ENCODE results near the gene TMSB15C. TPM values are rescaled to one million over a fixed set of nuclear protein-coding genes. Genes with fewer than 3 reads are reported as not detected.
A peak's percentile ranks its signal among the peaks of the same experiment; 100 is the strongest.

TMSB15C gene
- total and polyA plus RNA-seq, 4 donors = 0.26 to 12.3 (median 0.73) TPM

DNA sequence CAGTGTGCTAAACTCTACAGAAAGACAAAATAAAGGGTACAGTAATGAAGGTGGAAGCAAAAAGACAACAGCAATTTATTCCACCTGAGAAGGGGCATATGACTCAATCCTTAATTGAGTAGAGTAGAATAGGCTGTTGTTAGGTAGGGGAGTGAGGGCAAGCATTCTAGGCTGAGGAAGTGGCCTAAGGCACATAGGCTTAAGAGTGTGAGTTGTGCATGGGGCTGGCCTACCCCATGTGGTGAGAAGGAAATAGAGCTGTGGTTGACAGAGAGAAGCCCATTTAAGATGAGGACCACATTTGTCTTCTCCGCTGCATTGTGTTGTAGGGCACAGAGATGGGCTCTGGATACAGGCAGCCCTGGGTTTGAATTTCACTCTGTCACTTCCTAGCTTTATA, 32.9 kb upstream of the TMSB15C start:
- no peak for DNase-seq
- H3K36me3 ChIP-seq (ENCODE audit: control insufficient read depth in 4 of 4, insufficient read depth in 4 of 4, low read length in 4 of 4) = no peaks in the 10 kb centered on the region
- H3K4me3 ChIP-seq = no peak overlapping the region
- 81 to 90% methylated on average over 1 of the region's 1 CpG for WGBS, 2 donors
- ATAC-seq (ENCODE audit: insufficient read depth, low FRiP score) = no peak
- no peak overlapping the region for H3K27ac ChIP-seq (ENCODE audit: low read depth in 1 of 2, low read length in 1 of 2)
- no peaks in the 10 kb centered on the region for H3K9me3 ChIP-seq (ENCODE audit: control insufficient read depth in 4 of 4, insufficient read depth in 3 of 4, low read length in 3 of 4)
- H3K9ac ChIP-seq (ENCODE audit: insufficient read depth in 1 of 2, low read length in 2 of 2) = no peak overlapping the region
- TF ChIP-seq, protein P1, sequence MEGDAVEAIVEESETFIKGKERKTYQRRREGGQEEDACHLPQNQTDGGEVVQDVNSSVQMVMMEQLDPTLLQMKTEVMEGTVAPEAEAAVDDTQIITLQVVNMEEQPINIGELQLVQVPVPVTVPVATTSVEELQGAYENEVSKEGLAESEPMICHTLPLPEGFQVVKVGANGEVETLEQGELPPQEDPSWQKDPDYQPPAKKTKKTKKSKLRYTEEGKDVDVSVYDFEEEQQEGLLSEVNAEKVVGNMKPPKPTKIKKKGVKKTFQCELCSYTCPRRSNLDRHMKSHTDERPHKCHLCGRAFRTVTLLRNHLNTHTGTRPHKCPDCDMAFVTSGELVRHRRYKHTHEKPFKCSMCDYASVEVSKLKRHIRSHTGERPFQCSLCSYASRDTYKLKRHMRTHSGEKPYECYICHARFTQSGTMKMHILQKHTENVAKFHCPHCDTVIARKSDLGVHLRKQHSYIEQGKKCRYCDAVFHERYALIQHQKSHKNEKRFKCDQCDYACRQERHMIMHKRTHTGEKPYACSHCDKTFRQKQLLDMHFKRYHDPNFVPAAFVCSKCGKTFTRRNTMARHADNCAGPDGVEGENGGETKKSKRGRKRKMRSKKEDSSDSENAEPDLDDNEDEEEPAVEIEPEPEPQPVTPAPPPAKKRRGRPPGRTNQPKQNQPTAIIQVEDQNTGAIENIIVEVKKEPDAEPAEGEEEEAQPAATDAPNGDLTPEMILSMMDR (IDR thresholded peaks at IDR 0.05; ENCODE audit: control extremely low read depth, extremely low read depth) = no peak
- peaks cover 6 to 31% (median 19%) of the 10 kb centered on the region in 3 donors for H3K27me3 ChIP-seq (ENCODE audit: control insufficient read depth in 3 of 3, insufficient read depth in 3 of 3, low read length in 2 of 3)
- no peaks in the 10 kb centered on the region for H3K4me1 ChIP-seq (ENCODE audit: control insufficient read depth in 5 of 5, insufficient read depth in 5 of 5, low read length in 5 of 5)

DNA sequence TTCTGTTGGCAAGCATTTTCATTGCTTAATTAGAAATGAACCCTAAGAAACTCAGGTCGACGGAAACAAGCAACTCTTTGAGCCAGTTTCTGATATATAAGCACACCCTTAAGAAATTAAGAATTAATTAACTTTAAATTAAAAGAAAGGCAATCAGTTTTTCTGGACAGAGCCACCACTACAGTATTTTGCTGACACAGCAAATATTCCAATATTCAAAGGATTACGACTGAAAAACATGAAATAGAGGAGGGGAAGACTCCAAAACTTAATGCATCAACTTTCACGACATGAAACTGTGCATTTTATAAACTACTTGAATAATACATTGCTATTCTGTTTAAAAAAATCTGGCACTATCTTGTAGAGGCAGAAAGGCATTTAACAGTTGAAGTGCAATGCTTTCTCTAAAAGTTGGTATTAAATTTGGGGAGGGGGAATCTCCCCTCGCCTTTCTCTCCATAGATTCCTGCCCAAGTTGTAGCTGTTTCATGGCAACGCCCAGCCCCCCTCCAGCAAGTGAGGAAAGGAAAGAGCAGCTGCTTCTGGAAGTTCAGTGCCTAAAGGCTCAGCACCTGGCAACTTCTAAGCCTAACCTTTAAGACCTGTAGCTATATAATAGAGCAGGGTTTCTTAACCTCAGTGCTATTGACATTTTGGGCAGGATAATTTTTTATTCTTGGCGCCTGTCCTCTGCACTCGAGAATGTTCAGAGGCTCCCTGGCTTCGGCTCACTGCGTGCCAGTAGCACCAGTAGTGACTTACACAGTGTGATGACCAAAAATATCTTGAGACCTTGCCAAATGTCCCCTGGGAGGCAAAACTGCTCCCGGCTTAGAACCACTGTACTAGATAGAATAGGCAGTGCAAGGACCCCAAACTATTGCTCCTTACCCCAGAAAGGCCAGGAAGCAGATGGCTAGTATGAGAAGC, 29.6 kb upstream of the TMSB15C start:
- H3K36me3 ChIP-seq (ENCODE audit: control insufficient read depth in 4 of 4, insufficient read depth in 4 of 4, low read length in 4 of 4) = no peaks in the 10 kb centered on the region
- TF ChIP-seq, protein P1 (IDR thresholded peaks at IDR 0.05; ENCODE audit: control extremely low read depth, extremely low read depth) = no peak
- H3K27ac ChIP-seq (ENCODE audit: low read depth in 1 of 2, low read length in 1 of 2) = no peak overlapping the region
- H3K9me3 ChIP-seq (ENCODE audit: control insufficient read depth in 4 of 4, insufficient read depth in 3 of 4, low read length in 3 of 4) = peaks cover 0 to 2% (median 0%) of the 10 kb centered on the region in 4 donors
- ATAC-seq (ENCODE audit: insufficient read depth, low FRiP score) = no peak
- DNase-seq = peak in 1 of 3 donors; percentile 6
- no peaks in the 10 kb centered on the region for H3K4me1 ChIP-seq (ENCODE audit: control insufficient read depth in 5 of 5, insufficient read depth in 5 of 5, low read length in 5 of 5)
- H3K9ac ChIP-seq (ENCODE audit: insufficient read depth in 1 of 2, low read length in 2 of 2) = no peak overlapping the region
- H3K27me3 ChIP-seq (ENCODE audit: control insufficient read depth in 3 of 3, insufficient read depth in 3 of 3, low read length in 2 of 3) = peaks cover 6 to 37% (median 18%) of the 10 kb centered on the region in 3 donors
- no peak overlapping the region for H3K4me3 ChIP-seq
- 64 to 85% methylated on average over 11 of the region's 11 CpGs for WGBS, 2 donors

DNA sequence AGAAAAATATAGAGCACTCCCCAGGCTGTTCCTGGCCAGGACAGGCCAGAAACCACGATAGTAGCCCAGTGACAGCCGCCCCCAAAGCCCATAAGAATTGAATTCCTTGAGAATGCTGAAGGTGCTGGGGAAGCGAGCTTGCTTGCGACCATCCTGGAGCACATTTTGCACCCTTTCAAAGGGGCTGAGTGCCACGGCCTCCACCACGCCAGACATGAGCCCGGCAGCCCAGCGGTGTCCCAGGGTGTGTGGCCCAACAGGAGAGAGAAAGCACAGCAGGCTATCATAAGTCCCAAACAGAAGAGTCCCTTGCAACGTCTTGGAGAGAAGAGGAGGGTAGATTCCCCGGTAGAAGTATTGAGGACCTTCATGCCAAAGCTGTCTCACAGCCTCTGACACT, 28.6 kb upstream of the TMSB15C start:
- no peak overlapping the region for H3K4me3 ChIP-seq
- no peak overlapping the region for H3K9ac ChIP-seq (ENCODE audit: insufficient read depth in 1 of 2, low read length in 2 of 2)
- no peaks in the 10 kb centered on the region for H3K36me3 ChIP-seq (ENCODE audit: control insufficient read depth in 4 of 4, insufficient read depth in 4 of 4, low read length in 4 of 4)
- H3K4me1 ChIP-seq (ENCODE audit: control insufficient read depth in 5 of 5, insufficient read depth in 5 of 5, low read length in 5 of 5) = no peaks in the 10 kb centered on the region
- ATAC-seq (ENCODE audit: insufficient read depth, low FRiP score) (no peak), DNase-seq (no peak)
- TF ChIP-seq, protein P1 (IDR thresholded peaks at IDR 0.05; ENCODE audit: control extremely low read depth, extremely low read depth) = no peak
- H3K27me3 ChIP-seq (ENCODE audit: control insufficient read depth in 3 of 3, insufficient read depth in 3 of 3, low read length in 2 of 3) = peaks cover 6 to 38% (median 16%) of the 10 kb centered on the region in 3 donors
- H3K9me3 ChIP-seq (ENCODE audit: control insufficient read depth in 4 of 4, insufficient read depth in 3 of 4, low read length in 3 of 4) = peaks cover 0 to 2% (median 0%) of the 10 kb centered on the region in 4 donors
- WGBS, 2 donors = 67 to 93% methylated on average over 8 to 10 of the region's 10 CpGs
- H3K27ac ChIP-seq (ENCODE audit: low read depth in 1 of 2, low read length in 1 of 2) = no peak overlapping the region

All from lung (tissue), 12 donors.